HUES48 (cell line): ENCODE data around the gene ZNF227.
"Not testable (repeated sequence)": the region's sequence is repeated elsewhere in the genome, so short reads cannot be mapped to it uniquely, and the experiment has no call there.

Experiments
- H3K27ac ChIP-seq: one replicate; pipeline ENCODE4 v1.7.0; 2013; ENCODE audit warnings: low read depth, low read length, inconsistent platforms
- H3K27me3 ChIP-seq: 2 replicates; pipeline ENCODE4 v1.6.1; 2013; ENCODE audit warnings: mild to moderate bottlenecking, low read length; ENCODE audit not compliant: control insufficient read depth, insufficient read depth
- H3K36me3 ChIP-seq: 2 replicates; pipeline ENCODE4 v1.6.1; 2013; ENCODE audit warnings: low read length; ENCODE audit not compliant: control insufficient read depth, insufficient read depth
- H3K4me1 ChIP-seq: 2 replicates; pipeline ENCODE4 v1.6.1; 2013; ENCODE audit warnings: mild to moderate bottlenecking, low read length; ENCODE audit not compliant: control insufficient read depth, insufficient read depth
- H3K4me3 ChIP-seq: 2 replicates; pipeline ENCODE4 v1.5.1; 2013; ENCODE audit warnings: mild to moderate bottlenecking, low read depth, low read length
- H3K9ac ChIP-seq: 2 replicates; pipeline ENCODE4 v1.6.1; 2013; ENCODE audit warnings: mild to moderate bottlenecking, low read depth, low read length, moderate library complexity
- H3K9me3 ChIP-seq: 2 replicates; pipeline ENCODE4 v1.6.1; 2013; ENCODE audit warnings: low read length; ENCODE audit not compliant: control insufficient read depth, insufficient read depth

Gene ZNF227

GRCh38 chr19:44202470-44202869, 9.9 kb upstream of the ZNF227 start:
- H3K9me3 ChIP-seq, result peaks cover 32% of the 10 kb centered on the region
- no peak overlapping the region for H3K4me3 ChIP-seq
- H3K4me1 ChIP-seq, result no peaks in the 10 kb centered on the region
- H3K27me3 ChIP-seq, result no peaks in the 10 kb centered on the region
- no peak overlapping the region for H3K9ac ChIP-seq
- no peaks in the 10 kb centered on the region for H3K36me3 ChIP-seq
- H3K27ac ChIP-seq, result no peak overlapping the region

- Histone ChIP-seq H3K9ac (no peak overlapping the region), H3K9me3 (peaks cover 29% of the 10 kb centered on the region), H3K4me1 (no peaks in the 10 kb centered on the region), H3K27me3 (no peaks in the 10 kb centered on the region), H3K27ac (no peak overlapping the region), H3K36me3 (no peaks in the 10 kb centered on the region), H3K4me3 (no peak overlapping the region)
Observed at GRCh38 chr19:44202974-44203373, 9.4 kb upstream of the ZNF227 start.

GRCh38 chr19:44203877-44204276, 8.5 kb upstream of the ZNF227 start:
- not testable (repeated sequence) for H3K36me3 ChIP-seq, H3K27ac ChIP-seq, H3K27me3 ChIP-seq, H3K4me3 ChIP-seq, H3K4me1 ChIP-seq, H3K9ac ChIP-seq
- peaks cover 26% of the 10 kb centered on the region for H3K9me3 ChIP-seq

- no peak overlapping the region for H3K4me3 ChIP-seq
- H3K36me3 ChIP-seq, result no peaks in the 10 kb centered on the region
- H3K27ac ChIP-seq, result no peak overlapping the region
- peaks cover 26% of the 10 kb centered on the region for H3K9me3 ChIP-seq
- H3K27me3 ChIP-seq, result no peaks in the 10 kb centered on the region
- no peaks in the 10 kb centered on the region for H3K4me1 ChIP-seq
- H3K9ac ChIP-seq, result no peak overlapping the region
Observed at GRCh38 chr19:44204772-44205171, 7.6 kb upstream of the ZNF227 start.

- no peaks in the 10 kb centered on the region for H3K4me1 ChIP-seq
- peak overlapping the region; percentile 83 for H3K27ac ChIP-seq
- H3K36me3 ChIP-seq, result no peaks in the 10 kb centered on the region
- H3K4me3 ChIP-seq, result peak overlapping the region; percentile 79
- H3K27me3 ChIP-seq, result no peaks in the 10 kb centered on the region
- H3K9me3 ChIP-seq, result peaks cover 16% of the 10 kb centered on the region
- H3K9ac ChIP-seq, result peak overlapping the region; percentile 66
Observed at GRCh38 chr19:44207126-44207803, 5.1 kb upstream of the ZNF227 start.

- H3K9me3 ChIP-seq, result no peaks in the 10 kb centered on the region
- H3K4me3 ChIP-seq, result peak overlapping the region; percentile 88
- no peaks in the 10 kb centered on the region; the same call in 1 of the 2 replicates for H3K4me1 ChIP-seq
- peak overlapping the region; percentile 65 for H3K9ac ChIP-seq
- peaks cover 32% of the 10 kb centered on the region for H3K36me3 ChIP-seq
- peak overlapping the region; percentile 86 for H3K27ac ChIP-seq
- no peaks in the 10 kb centered on the region for H3K27me3 ChIP-seq
Observed at GRCh38 chr19:44212866-44213346, 574 bp downstream of the ZNF227 start.

GRCh38 chr19:44219926-44220325, 7.6 kb downstream of the ZNF227 start:
- H3K27me3 ChIP-seq, H3K4me3 ChIP-seq, H3K27ac ChIP-seq, H3K9ac ChIP-seq, H3K4me1 ChIP-seq, H3K9me3 ChIP-seq: not testable (repeated sequence)
- H3K36me3 ChIP-seq, result peaks cover 43% of the 10 kb centered on the region

GRCh38 chr19:44220761-44221160, 8.4 kb downstream of the ZNF227 start:
- not testable (repeated sequence) for H3K27me3 ChIP-seq, H3K27ac ChIP-seq, H3K4me1 ChIP-seq, H3K9ac ChIP-seq, H3K9me3 ChIP-seq, H3K4me3 ChIP-seq
- H3K36me3 ChIP-seq, result peaks cover 36% of the 10 kb centered on the region

- not testable (repeated sequence) for H3K27me3 ChIP-seq, H3K4me3 ChIP-seq, H3K27ac ChIP-seq, H3K9me3 ChIP-seq, H3K9ac ChIP-seq, H3K4me1 ChIP-seq
- H3K36me3 ChIP-seq, result peaks cover 30% of the 10 kb centered on the region
Observed at GRCh38 chr19:44221291-44221690, 9.0 kb downstream of the ZNF227 start.

GRCh38 chr19:44228318-44228717, 16.0 kb downstream of the ZNF227 start:
- no peak overlapping the region for H3K27ac ChIP-seq
- H3K36me3 ChIP-seq, result peaks cover 57% of the 10 kb centered on the region
- peaks cover 23% of the 10 kb centered on the region for H3K9me3 ChIP-seq
- H3K27me3 ChIP-seq, result no peaks in the 10 kb centered on the region
- no peak overlapping the region for H3K9ac ChIP-seq
- no peak overlapping the region for H3K4me3 ChIP-seq
- no peaks in the 10 kb centered on the region for H3K4me1 ChIP-seq

- H3K36me3 ChIP-seq, result peaks cover 86% of the 10 kb centered on the region
- H3K4me1 ChIP-seq, result no peaks in the 10 kb centered on the region
- no peak overlapping the region for H3K27ac ChIP-seq
- H3K4me3 ChIP-seq, result no peak overlapping the region
- H3K27me3 ChIP-seq, result no peaks in the 10 kb centered on the region
- no peak overlapping the region for H3K9ac ChIP-seq
- peaks cover 35% of the 10 kb centered on the region for H3K9me3 ChIP-seq
Observed at GRCh38 chr19:44232867-44233266, 20.5 kb downstream of the ZNF227 start.
